ENCODE data around the gene PNPLA1. TPM values are rescaled to one million over a fixed set of nuclear protein-coding genes. Genes with fewer than 3 reads are reported as not detected.

PNPLA1 gene
- total RNA-seq, 1 experiment from 2014 or later: not detected

DNA sequence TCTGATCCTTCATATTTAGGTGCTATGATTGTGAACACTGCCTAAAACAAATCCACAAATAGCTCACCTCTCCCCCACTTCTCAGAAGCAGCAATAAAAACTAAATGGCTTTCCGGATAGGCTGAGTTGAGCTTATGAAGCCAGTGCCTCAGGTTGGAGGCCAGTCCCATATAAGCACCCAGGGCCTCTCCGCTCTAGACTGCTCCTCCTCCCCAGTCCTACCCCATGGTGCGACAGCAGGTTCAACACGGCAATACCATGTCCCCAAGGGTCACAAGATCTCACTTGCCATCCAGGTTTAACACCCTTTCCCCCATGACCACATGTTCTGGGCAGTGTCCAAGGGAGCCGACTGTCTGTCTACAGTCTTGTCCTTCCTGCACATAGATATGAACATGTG lies 46.1 kb downstream of the PNPLA1 start:
- Histone ChIP-seq H3K36me3 (ENCODE audit: control insufficient read depth, insufficient read depth, low read length) (no peaks in the 10 kb centered on the region), H3K27me3 (ENCODE audit: control insufficient read depth, insufficient read depth, low read length) (peaks cover 3% of the 10 kb centered on the region; the same call in 1 of the 2 replicates), H3K27ac (ENCODE audit: low read length) (no peak overlapping the region), H3K9me3 (ENCODE audit: control insufficient read depth, insufficient read depth, low read depth, low read length) (no peaks in the 10 kb centered on the region), H3K4me1 (ENCODE audit: control insufficient read depth, insufficient read depth, low read length) (no peaks in the 10 kb centered on the region), H3K4me3 (ENCODE audit: low read depth in 2 of 2, low read length in 2 of 2) (no peak overlapping the region)
- TF ChIP-seq SIN3A (IDR thresholded peaks at IDR 0.05; ENCODE audit: borderline replicate concordance, insufficient read depth, low read depth, low read length): no peak
- no peak for TF ChIP-seq POLR2AphosphoS5 (IDR thresholded peaks at IDR 0.05; ENCODE audit: low read depth, low read length)
- TF ChIP-seq, protein P1, sequence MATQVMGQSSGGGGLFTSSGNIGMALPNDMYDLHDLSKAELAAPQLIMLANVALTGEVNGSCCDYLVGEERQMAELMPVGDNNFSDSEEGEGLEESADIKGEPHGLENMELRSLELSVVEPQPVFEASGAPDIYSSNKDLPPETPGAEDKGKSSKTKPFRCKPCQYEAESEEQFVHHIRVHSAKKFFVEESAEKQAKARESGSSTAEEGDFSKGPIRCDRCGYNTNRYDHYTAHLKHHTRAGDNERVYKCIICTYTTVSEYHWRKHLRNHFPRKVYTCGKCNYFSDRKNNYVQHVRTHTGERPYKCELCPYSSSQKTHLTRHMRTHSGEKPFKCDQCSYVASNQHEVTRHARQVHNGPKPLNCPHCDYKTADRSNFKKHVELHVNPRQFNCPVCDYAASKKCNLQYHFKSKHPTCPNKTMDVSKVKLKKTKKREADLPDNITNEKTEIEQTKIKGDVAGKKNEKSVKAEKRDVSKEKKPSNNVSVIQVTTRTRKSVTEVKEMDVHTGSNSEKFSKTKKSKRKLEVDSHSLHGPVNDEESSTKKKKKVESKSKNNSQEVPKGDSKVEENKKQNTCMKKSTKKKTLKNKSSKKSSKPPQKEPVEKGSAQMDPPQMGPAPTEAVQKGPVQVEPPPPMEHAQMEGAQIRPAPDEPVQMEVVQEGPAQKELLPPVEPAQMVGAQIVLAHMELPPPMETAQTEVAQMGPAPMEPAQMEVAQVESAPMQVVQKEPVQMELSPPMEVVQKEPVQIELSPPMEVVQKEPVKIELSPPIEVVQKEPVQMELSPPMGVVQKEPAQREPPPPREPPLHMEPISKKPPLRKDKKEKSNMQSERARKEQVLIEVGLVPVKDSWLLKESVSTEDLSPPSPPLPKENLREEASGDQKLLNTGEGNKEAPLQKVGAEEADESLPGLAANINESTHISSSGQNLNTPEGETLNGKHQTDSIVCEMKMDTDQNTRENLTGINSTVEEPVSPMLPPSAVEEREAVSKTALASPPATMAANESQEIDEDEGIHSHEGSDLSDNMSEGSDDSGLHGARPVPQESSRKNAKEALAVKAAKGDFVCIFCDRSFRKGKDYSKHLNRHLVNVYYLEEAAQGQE (IDR thresholded peaks at IDR 0.05; ENCODE audit: insufficient read depth in 1 of 2, low read depth in 2 of 2, low read length in 1 of 2): no peak
- no peak for TF ChIP-seq TCF7L2 (IDR thresholded peaks at IDR 0.05; ENCODE audit: low read depth, low read length)
- TF ChIP-seq, protein P2, sequence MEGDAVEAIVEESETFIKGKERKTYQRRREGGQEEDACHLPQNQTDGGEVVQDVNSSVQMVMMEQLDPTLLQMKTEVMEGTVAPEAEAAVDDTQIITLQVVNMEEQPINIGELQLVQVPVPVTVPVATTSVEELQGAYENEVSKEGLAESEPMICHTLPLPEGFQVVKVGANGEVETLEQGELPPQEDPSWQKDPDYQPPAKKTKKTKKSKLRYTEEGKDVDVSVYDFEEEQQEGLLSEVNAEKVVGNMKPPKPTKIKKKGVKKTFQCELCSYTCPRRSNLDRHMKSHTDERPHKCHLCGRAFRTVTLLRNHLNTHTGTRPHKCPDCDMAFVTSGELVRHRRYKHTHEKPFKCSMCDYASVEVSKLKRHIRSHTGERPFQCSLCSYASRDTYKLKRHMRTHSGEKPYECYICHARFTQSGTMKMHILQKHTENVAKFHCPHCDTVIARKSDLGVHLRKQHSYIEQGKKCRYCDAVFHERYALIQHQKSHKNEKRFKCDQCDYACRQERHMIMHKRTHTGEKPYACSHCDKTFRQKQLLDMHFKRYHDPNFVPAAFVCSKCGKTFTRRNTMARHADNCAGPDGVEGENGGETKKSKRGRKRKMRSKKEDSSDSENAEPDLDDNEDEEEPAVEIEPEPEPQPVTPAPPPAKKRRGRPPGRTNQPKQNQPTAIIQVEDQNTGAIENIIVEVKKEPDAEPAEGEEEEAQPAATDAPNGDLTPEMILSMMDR (IDR thresholded peaks at IDR 0.05): no peak
- POLR2A ChIA-PET: no interaction called here
- no TSS peak for BruUV-seq (replicated peaks)
- CTCF ChIA-PET: no interaction called here
- ATAC-seq (no peak), DNase-seq (ENCODE audit: low read depth, low spot score) (no peak)
- in situ Hi-C loops (cut with HindIII; ENCODE audit: low pct_unique_long_range_greater_than_20kb, low sequenced_read_pairs) (no loop called here), intact Hi-C loops (cut with micrococcal nuclease; ENCODE audit: unreplicated experiment) (no loop called here)

DNA sequence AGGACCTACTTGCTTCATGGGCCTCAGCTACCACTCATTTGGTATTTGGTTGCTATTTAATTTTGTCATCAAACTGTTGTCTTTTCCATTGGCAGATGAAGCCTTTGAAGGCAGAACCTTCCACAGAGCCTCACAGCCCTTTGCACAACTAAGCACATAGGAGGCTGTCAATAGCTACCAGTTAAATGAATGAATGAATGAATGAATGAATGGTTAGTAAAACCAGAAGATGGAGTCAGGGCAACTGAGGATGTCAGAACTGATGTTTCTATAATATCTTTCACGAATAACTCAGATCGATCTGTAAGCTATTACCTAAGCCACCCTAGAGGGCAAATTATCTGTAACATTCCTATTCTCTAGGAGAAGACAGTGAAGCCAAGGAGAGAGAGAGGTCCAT lies 47.8 kb downstream of the PNPLA1 start:
- POLR2A ChIA-PET: no interaction called here
- intact Hi-C loops (cut with micrococcal nuclease; ENCODE audit: unreplicated experiment): no loop called here
- no TSS peak for BruUV-seq (replicated peaks)
- no peak for DNase-seq (ENCODE audit: low read depth, low spot score)
- Histone ChIP-seq H3K4me1 (ENCODE audit: control insufficient read depth, insufficient read depth, low read length) (no peaks in the 10 kb centered on the region), H3K9me3 (ENCODE audit: control insufficient read depth, insufficient read depth, low read depth, low read length) (no peaks in the 10 kb centered on the region), H3K36me3 (ENCODE audit: control insufficient read depth, insufficient read depth, low read length) (no peaks in the 10 kb centered on the region), H3K27me3 (ENCODE audit: control insufficient read depth, insufficient read depth, low read length) (peaks cover 3% of the 10 kb centered on the region; the same call in 1 of the 2 replicates), H3K27ac (ENCODE audit: low read length) (no peak overlapping the region), H3K4me3 (ENCODE audit: low read depth in 2 of 2, low read length in 2 of 2) (no peak overlapping the region)
- TF ChIP-seq SIN3A (IDR thresholded peaks at IDR 0.05; ENCODE audit: borderline replicate concordance, insufficient read depth, low read depth, low read length) (no peak), POLR2AphosphoS5 (IDR thresholded peaks at IDR 0.05; ENCODE audit: low read depth, low read length) (no peak), TCF7L2 (IDR thresholded peaks at IDR 0.05; ENCODE audit: low read depth, low read length) (no peak)
- TF ChIP-seq, protein P2 (IDR thresholded peaks at IDR 0.05): no peak
- TF ChIP-seq, protein P1 (IDR thresholded peaks at IDR 0.05; ENCODE audit: insufficient read depth in 1 of 2, low read depth in 2 of 2, low read length in 1 of 2): no peak
- CTCF ChIA-PET: no interaction called here
- no peak for ATAC-seq
- in situ Hi-C loops (cut with HindIII; ENCODE audit: low pct_unique_long_range_greater_than_20kb, low sequenced_read_pairs): no loop called here
